ENCODE results near the gene MRPL49.
"Not testable (repeated sequence)": the region's sequence is repeated elsewhere in the genome, so short reads cannot be mapped to it uniquely, and the experiment has no call there.

MRPL49 gene

DNA sequence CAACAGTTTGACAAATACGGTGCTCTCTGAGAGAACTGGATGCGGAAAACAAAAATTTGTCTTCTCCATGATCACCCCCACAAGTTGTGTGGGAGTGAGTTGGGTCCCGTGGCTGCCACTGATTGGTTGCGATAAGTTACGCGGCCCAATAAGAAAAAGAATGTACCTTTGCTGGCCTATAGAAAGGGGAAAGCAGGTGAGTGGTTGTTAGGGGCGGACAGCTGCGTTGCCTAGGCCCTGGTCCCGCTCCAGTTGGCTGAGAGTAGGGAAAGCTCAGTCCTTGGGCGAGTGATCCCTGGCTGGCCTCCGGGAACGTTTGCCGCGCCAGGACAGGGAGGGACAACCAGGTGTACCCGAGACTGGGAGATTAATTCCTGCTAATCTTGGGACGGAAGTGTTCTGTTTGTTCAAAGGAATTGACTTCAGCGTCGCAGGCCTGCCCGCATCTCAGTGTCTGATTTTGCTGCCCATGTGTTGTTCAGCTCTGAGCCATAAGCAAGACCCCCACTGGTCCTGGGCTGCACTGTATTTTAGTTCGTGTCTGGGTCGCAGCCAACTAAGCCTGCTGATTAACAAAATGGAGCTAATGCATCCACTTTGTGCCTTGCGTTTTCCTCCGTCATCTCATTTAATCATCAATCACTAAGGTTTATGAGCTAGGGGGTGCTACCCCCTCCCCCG lies 13.0 kb downstream of the MRPL49 start:
- peak; percentile 73 for DNase-seq

DNA sequence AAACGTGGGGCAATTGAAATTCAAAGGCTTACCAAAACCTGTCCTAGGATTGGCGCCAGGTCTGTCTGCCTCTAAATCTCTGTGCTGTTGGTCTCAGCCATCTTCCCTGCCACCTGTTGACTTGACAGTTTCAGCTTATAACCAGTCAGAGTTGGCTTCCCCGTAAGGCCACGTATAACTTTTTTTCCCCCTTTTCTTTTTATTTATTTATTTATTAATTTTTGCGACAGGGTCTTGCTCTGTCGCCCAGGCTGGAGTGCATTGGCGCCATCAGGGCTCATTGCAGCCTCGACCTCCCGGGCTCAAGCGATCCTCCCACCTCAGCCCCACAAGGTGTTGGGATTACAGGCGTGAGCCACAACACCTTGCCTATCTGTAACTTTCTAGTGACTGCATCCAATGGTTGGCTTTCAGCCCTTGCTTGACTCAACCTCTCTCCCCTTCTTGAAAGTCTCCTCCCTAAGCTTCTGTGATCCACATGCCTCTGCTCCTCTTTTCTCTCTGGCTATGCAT lies 13.6 kb downstream of the MRPL49 start:
- DNase-seq, result no peak

DNA sequence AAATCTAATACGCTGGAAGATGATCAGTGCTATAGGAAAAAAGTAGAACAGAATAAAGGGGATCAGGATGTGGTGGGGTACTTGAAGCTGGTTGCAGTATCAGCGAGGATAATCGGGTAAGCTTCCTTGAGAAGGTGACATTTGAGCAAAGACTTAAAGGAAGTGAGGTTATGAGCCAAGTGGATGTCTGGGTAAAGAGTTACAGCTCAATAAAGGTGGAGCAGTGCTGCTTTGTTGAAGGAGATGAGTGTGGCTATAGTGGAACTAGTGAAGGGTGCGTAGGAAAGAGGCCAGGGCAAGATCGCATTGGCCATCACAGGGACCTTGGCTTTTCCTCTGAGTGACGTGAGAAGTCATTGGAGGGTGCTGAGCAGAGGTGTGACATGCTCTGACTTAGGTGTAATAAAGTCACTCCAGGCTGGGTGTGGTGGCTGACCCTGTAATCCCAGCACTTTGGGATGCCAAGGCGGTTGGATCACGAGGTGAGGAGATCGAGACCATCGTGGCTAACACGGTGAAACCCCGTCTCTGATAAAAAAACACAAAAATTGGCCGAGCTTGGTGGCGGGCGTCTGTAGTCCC lies 14.5 kb downstream of the MRPL49 start:
- DNase-seq, result no peak

DNA sequence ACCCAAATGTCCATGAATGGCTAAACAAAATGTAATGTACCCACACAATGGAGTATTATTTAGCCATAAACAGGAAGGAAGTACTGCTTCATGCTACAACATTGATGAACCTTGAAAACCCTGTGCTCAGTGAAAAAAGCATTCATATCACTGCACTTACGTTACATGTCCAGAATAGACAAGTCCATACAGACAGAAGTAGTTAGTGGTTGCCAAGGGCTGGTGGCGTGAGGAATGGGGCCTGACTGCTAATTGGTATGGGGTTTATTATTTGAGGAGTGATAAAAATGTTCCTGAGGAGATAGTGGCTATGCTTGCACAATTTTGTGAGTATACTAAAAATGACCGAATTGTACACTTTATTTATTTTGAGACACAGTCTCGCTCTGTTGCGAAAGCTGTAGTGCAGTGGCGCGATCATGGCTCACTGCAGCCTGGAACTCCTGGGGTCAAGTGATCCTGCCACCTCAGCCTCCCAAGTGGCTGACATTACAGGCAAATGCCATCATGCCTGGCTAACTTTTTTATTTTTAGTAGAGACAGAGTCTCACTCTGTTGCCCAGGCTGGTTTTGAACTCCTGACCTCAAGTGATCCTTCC lies 19.9 kb downstream of the MRPL49 start:
- DNase-seq, result no peak

DNA sequence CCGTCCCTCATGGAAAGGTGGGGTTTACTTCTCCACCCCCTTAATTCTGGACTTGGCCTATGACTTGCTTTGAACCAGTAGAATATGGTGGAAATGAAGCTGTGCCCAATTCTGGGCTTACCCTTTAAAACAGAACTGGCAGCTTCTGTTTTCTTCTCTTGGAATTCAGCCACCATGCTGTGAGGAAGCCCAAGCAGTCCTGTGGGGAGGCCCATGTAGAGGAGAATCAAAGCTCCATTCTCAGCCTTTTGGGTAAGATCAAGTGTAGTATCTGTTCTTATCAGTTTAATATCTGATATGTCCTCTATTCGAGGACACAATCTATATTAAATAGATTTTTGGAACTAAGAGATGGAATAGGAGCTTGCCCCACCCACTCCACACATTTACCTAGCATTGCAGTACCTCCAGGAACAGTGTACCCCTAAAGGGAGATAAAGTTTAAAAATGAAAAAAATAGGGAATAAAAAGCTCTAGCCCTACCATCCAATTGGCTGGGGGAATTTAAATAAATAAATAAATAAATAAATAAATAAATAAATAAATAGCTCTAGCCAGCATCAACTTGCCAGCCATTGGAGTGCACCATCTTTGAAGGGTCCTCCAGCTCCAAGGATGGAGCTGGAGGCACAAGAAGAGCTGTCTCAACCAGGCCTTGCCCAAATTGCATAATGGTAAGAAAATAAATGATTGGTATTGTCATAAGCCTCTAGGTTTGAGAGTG lies 25.4 kb downstream of the MRPL49 start:
- DNase-seq, result no peak

DNA sequence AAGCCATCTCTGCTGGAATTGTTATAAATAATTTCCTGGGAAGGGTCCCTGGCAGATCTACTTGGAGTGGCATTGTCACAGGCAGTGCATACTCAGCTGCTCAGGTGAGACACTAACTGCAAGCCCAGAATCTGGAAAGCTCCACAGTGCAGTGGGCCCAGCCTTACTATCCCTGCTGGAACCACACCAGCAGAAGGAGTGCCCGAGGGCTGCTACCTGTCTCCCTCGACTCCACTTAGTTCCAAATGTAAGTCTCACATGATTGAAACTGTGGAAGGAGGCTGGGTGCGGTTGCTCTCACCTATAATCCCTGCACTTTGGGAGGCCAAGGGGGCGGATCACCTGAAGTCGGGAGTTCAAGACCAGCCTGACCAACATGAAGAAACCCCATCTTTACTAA lies 26.5 kb downstream of the MRPL49 start:
- no peak for DNase-seq

DNA sequence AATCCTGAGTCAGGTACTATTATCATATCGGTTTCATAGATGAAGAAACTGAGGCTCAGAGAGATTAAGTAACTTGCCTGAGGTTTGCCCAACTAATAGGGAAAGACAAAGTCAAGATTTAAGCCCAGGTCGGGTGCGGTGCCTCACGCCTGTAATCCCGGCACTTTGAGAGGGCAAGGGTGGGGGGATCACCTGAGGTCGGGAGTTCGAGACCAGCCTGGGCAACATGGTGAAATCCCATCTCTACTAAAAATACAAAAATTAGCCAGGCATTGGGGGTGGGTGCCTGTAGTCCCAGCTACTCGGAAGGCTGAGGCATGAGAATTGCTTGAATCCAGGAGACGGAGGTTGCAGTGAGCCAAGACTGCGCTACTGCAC lies 28.0 kb downstream of the MRPL49 start:
- not testable (repeated sequence) for DNase-seq

DNA sequence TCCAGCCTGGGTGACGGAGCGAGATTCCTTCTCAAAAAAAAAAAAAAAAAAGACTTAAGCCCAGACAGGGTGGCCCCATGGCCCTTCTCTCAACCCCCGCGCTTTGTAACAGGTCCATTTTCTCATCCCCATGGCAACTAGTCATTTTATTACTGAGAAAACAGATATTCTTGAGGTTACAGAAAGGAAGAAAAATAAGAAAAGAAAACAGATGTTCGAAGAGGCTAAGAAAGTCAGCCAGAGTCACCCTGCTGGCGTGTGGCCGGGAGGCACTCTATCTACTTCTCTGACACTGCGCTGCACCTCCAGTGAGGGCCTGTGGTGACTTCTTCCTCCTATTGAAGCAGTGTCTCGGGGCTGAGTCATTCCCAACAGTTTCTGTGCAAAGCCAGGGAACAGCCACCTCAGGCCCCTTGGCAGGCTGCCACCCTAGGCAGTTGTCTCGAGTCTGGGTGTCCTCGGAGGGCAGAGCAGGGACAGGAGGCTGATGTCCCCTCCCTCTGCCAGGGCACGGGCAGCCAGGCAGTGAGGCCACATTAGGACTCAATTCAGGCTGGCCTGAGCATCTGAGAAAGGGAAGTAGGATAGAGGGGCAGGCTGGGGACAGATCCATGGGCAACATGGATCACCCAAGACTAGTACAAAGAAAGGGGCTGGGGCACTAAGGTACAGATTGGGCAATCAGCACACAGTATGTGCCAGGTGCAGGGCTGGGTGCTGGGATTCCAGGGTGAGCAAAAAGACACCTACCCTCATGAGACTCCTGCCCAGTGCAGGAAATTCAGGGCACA lies 28.6 kb downstream of the MRPL49 start:
- no peak for DNase-seq

DNA sequence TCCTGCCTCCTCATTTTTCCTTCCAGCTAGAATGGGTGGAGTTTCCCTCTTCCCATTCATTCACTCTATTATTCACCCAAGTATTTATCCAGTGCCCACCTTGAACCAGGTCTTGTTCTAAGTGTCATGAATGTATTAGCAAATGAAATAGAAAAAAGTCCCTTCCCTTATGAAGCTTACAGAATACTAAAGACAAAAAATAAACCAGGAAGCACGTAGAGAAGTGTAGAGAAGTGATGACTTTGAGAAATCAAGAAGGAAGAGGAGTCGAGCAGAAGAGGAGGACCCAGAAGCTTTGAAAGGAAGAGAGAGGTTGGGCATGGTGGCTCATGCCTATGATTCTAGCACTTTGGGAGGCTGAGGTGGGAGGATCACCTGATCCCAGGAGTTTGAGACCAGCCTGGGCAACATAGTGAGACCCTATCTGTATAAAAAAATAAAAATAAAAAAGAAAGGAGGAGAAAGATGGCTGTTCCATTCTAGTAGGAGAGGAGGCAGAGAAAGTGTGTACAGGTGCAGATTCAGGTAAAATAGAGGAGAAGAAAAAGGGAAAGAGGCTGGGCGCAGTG lies 29.3 kb downstream of the MRPL49 start:
- no peak for DNase-seq

DNA sequence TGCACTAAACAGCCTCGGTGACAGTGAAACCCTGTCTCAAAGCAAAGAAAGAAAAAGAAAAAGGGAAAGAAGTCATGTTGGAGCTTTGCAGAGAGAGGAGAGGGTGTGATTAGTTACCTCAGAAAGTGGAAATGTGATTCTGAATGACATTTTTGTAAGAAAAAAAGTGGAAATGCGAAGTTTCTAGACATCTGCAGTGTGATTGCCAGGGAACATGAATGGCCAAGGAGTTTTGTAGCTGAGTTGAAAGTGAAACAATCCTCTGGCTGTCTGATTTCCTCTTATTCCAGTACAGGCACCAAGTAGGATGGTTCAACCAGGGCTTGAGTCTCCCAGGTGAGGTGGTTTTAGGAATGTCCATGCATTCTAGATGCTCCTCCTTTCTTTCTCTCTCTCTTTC lies 30.0 kb downstream of the MRPL49 start:
- DNase-seq, result no peak

DNA sequence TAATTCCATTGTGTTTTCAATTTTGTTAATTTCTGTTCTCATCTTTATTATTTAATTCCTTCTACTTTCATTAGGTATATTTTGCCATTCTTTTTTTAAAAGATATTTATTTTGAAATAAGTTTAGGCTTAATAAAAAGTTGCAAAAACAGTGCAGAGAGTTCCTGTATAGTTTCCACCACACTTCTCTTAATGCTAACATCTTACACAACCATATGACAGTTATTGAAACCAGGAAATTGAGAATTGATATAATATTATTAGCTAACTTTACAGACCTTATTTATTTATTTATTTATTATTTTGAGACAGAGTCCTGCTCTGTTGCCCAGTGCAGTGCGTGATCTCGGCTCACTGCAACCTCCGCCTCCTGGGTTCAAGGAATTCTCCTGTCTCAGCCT lies 34.1 kb downstream of the MRPL49 start:
- DNase-seq, result no peak

DNA sequence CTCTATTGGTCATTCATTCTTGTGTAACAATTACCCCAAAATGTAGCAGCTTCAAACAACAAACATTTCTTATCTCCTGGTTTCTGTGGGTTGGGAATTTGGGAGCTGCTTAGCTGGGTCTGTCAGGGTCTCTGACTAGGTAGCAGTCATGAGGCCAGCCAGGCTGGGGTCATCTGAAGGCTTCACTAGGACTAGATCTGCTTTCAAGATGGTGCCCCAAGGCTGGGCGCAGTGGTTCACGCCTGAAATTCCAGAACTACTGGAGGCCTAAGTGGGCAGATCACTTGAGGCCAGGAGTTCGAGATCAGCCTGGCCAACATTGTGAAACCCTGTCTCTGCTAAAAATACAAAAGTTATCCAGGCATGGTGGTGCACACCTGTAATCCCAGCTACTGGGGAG lies 34.8 kb downstream of the MRPL49 start:
- no peak for DNase-seq

DNA sequence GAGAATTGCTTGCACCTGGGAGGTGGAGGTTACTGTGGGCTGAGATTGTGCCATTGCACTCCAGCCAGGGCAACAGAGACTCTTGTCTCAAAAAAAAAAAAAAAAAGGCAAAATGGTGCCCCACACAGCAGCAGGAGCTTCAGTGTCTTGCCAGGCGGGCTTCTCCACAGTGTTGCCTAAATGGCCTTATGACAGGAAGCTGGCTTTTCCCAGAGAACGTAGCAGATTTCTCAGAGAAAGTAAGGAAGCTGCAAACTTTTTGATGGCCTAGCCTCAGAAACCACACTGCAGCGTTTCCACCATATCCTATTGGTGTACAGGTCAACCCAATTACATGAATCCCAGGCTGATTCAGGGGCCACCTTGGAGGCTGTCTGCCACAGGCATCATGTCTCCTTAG lies 35.2 kb downstream of the MRPL49 start:
- DNase-seq, result no peak

DNA sequence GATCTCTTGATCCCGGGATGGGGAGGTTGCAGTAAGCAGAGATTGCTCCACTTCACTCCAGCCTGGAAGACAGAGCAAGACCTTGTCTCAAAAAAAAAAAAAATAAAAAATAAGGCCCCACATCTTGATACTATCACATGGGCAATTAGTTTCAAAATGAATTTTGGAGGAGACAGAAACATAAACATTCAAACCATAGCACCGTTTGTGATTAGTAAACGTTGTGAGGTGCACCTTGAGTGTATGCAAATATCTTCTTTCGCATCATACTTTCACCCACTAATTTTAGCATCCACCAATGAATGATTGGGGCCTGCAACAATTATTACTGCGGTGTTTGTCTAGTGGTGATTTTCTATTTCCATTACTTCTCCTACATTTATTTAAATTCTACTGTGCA lies 36.9 kb downstream of the MRPL49 start:
- no peak for DNase-seq

DNA sequence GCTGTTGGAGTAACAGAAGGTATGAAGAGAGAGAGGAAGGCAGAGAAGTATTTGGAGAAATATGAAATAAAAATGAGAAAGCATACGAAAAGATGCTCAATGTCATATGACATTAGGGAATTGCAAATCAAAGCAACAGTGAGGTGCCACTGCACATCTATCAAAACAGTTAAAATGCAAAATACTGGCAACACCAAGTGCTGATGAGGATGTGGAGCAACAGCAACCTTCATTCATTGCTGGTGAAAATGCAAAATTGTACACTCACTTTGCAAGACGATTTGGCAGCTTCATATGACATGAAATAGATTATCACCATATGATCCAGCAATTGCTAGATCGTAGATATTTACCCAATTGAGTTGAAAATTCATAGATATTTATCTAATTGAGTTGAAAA lies 38.5 kb downstream of the MRPL49 start:
- DNase-seq, result no peak

DNA sequence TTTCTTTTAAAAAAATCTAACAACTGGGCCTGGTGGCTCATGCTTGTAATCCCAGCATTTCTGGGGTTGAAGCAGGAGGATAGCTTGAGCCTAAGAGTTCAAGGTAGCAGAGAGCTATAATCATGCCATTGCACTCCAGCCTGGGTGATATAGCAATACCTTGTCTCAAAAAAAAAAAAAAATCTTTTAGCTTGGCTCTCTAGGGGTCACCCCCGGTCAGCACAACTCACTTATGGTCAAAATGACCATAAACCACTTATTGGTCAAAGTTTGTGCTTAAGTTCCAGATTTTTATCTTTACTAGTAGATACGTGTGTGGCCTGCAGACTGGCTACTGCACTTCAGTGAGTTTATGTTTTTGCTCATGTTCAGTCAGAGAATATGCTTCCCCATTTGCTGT lies 41.6 kb downstream of the MRPL49 start:
- no peak for DNase-seq

DNA sequence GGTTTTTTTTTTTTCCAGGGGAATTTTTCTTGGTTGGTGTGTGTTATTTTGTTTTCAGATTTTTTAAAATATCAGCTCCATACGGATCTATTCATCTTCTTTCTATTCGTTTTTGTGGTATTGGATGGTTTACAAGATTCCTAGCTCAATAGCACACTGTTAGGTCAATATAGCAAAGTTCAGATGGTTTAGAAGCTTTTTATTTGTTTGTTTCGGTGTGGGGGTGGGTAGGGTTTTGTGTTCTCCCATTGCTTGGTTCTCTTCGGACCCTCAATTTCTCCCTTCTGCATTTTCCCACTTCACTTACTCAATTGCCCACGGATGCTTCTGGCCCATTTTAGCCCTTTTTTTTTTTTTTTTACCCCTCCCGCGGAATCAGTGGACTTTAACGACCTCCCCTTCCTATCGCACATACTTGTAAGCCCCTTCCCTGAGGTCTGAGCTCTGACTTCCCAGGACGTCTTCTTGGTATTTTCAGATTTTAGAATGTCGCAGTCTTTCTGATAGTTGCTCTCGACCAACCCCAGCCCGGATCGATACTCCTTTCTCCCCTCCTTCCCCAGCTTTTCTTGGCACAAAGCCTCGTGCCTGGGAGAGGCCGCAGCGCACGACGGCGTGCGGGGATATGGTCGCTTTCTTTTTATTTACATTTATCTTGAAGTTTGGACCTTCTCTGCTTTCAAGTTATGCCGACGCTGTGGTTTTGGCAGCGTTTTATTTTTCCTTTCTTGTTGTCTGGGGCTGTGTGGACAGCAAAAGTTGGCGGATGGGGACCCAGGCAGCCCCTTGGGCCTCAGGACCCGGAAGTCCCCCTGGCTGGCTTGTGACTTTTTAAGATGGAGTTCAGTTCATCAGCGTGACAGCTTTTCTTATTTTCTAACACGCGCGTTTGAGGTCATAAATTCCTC lies 43.5 kb downstream of the MRPL49 start:
- no peak for DNase-seq

DNA sequence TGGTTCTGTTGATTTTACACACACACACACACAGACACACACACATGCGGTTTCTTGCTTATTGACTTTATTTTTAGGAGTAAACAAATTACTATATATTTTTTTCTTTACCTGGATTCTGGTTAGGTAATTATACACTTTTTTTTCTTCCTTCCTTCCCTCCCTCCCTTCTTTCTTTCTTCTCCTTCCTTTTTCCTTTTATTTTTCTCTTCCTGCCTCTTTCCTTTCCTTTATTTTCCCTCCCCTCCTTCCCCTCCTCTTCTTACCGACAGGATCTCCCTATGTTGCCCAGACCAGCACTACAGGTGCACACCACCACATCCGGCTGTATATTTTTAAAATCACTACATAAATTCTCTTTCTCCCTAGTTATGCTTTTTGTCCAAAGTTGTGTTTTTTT lies 44.8 kb downstream of the MRPL49 start:
- DNase-seq, result no peak

DNA sequence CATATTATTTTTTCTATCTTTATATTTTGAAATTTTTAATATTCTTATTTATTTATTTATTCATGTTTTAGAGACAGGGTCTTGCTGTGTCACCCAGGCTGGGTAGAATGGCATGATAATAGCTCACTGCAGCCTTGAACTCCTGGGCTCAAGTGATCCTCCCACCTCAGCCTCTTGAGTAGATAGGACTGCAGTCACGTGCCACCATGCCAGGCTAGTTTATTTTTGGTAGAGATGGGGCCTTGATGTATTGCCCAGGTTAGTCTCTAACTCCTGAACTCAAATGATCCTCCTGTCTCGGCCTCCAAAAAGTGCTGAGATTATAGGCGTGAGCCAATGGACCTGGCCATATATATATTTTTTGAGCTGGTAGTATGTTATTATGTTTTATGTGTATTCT lies 45.5 kb downstream of the MRPL49 start:
- no peak for DNase-seq

DNA sequence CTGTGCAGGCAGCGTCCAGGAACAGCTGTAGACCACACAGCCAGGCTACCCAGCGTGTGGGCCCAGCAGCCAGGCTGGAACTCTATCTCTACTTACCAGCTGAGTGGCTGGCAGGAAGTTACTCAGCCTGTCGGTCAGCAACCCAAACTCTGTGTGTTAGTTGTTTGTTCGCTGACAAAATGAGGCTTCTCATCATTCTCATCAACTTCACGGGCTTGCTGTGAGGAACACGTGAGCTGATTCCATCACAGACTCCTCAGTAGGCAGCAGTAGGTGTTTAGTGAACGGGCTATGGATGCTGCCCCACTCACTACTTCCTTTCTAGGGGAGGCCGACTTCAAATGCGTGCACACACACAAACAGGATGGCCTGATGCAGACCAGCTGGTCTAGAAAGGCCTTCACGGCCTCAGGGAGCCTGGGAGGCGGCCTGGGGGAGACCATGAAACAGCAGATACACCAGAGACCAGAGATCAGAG lies 47.1 kb downstream of the MRPL49 start:
- no peak for DNase-seq

DNA sequence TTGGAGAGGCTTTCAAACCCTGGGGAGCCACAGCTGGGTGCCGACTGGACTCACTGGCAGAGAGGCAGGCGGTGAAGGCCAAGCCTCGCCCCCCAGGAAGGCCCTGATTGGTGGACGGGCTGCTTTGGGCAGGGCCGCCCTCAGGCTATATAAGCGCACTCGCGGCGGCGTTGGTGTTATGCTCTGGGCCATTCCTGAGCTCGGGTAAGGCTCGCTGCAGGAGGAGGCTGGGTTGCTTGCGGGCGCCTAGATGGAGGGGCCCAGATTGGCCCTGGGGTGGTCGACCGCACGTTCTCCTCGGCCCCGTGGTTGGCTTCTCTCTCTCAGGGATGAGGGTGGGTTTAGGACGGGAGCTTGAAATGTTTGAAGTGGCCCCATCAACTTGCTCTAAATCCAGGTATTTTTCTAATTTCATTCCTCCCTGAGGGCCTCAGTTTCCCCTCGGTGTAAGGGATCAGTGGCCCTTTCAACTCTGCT lies 48.0 kb downstream of the MRPL49 start, which contains the start of gene SPDYC:
Gene SPDYC (plus strand): TSS at position 176 of the 477 bp plus-strand sequence. CDS start 1,125 bp downstream, outside the sequence.
- DNase-seq, result no peak

Data from activated CD4-positive, CD25-positive, alpha-beta regulatory T cell treated with anti-CD3 and anti-CD28 coated beads, Interleukin-2, amount 50 U/mL, for 72 hours (primary cell).